C4-2B (cell line): ENCODE results near the gene TEKT1.
"Not testable (repeated sequence)": the region's sequence is repeated elsewhere in the genome, so short reads cannot be mapped to it uniquely, and the experiment has no call there.

ENCODE experiments used
- H3K27ac ChIP-seq: fragments of 450-650 bp; 2 replicates; pipeline ENCODE4 v1.5.1; 2017
- CTCF ChIP-seq: fragments of 450-650 bp; conservative IDR thresholded peaks from 2 replicates; pipeline ENCODE4 v1.5.1; 2017; ENCODE audit warnings: mild to moderate bottlenecking
- ZFX ChIP-seq: fragments of 450-650 bp; IDR thresholded peaks from 2 replicates; pipeline ENCODE4 v1.6.1; 2017

TEKT1 gene

GRCh38 chr17:6862122-6862521, 30.6 kb upstream of the TEKT1 start:
- TF ChIP-seq ZFX (no peak), CTCF (no peak)
- no peak overlapping the region for H3K27ac ChIP-seq

GRCh38 chr17:6857904-6858303, 26.4 kb upstream of the TEKT1 start:
- TF ChIP-seq ZFX (no peak), CTCF (no peak)
- H3K27ac ChIP-seq = no peak overlapping the region

- TF ChIP-seq ZFX (no peak), CTCF (no peak)
- no peak overlapping the region for H3K27ac ChIP-seq
Observed at GRCh38 chr17:6857336-6857735, 25.8 kb upstream of the TEKT1 start.

- H3K27ac ChIP-seq = no peak overlapping the region
- TF ChIP-seq CTCF (no peak), ZFX (no peak)
Observed at GRCh38 chr17:6856051-6856450, 24.5 kb upstream of the TEKT1 start.

GRCh38 chr17:6853764-6854442, 22.4 kb upstream of the TEKT1 start:
- no peak overlapping the region for H3K27ac ChIP-seq
- TF ChIP-seq CTCF (peak; percentile 50), ZFX (no peak)

- H3K27ac ChIP-seq = not testable (repeated sequence)
Observed at GRCh38 chr17:6848545-6849179, 17.1 kb upstream of the TEKT1 start.

- H3K27ac ChIP-seq = not testable (repeated sequence)
Observed at GRCh38 chr17:6846138-6846537, 14.6 kb upstream of the TEKT1 start.

GRCh38 chr17:6844406-6844805, 12.9 kb upstream of the TEKT1 start:
- H3K27ac ChIP-seq = not testable (repeated sequence)

- TF ChIP-seq CTCF (peak; percentile 79), ZFX (no peak)
- H3K27ac ChIP-seq = no peak overlapping the region
Observed at GRCh38 chr17:6843241-6843880, 11.8 kb upstream of the TEKT1 start.

GRCh38 chr17:6841769-6842168, 10.2 kb upstream of the TEKT1 start:
- not testable (repeated sequence) for H3K27ac ChIP-seq
